ENCODE data around the gene PIGS.
"Not testable (repeated sequence)": the region's sequence is repeated elsewhere in the genome, so short reads cannot be mapped to it uniquely, and the experiment has no call there.

PIGS gene

DNA sequence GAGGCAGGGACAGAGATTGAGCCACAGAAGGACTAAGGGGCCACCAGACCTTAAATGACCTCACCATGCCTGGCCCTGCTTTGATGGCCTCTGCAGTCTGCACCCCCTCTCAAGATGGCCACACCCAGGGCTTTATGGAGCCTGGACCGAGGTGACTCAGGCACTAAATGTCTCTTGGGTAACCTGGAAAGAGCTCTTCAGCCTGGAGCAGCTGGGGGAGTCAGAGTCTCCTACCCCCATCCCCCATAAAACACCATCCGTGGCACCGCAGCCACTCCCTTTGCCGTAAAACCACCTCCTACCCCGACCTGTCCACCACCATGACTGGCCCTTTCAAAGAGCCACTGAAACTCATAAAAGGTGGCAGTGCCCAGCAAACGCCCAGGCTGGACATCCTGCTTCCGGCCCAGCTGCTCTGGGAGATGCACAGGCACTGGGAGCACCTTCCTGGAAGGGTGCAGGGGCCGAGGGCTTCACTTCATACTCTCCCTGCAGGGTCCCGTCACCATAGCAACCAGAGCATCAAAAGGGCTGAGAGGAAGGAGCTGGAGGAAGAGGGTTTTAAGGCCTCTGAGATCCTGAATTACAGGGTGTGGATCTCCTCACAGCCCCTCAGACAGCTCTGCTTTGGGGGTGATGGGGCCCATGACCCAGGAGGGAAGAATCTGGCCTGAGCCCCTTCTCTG, 42.9 kb downstream of the PIGS start:
- no peak for DNase-seq

DNA sequence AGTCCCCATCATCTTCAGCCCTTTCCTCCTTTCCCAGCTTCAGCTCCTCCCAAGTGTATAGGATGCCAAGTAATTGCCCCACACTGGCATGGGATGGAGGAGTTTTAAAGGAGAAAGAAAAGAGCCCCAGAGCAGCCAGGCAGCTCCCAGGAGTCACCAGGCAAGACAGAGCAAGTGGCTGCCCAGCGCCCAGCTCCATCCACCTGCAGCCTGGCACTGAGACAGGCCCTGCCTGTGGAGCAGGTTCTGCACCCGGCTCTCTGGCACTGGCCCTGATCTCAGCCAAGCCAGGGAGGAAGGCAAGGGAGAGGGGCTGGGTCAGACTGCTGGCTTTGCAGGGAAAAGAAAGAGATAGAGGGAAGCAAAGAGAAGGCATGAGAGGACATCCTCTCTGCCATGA, 43.5 kb downstream of the PIGS start:
- no peak for DNase-seq

DNA sequence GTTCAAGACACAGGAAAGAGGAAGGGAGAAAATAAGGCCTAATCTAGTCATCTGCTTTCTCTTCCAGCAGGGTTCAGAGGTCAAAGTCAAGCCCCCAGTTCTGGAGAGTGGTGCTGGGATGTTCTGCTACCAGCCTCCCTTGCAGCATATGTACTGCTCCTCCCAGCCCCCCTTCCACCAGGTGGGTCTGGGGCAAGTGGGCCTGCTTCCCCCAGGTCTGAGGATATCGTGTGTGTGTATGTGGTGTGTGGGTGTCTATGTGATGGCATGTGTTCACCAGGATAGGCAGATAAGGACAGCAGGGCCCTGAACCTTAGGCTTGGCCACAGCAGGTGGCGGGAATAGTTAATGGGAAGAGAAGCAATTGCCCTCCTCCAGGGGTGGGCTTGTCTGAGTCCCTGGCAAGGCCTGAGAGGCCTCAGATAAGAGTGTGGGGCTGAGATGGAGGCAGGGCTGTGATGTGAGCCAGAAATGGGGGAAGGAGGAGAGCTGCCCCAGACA, 44.1 kb downstream of the PIGS start:
- no peak for DNase-seq

- DNase-seq = no peak
Measured at GRCh38 chr17:28526381-28526780, 44.9 kb downstream of the PIGS start.

- no peak for DNase-seq
Measured at GRCh38 chr17:28524476-28525424, 46.6 kb downstream of the PIGS start.

GRCh38 chr17:28523876-28524275, 47.4 kb downstream of the PIGS start:
- DNase-seq = no peak

- no peak for DNase-seq
Measured at GRCh38 chr17:28523186-28523585, 48.1 kb downstream of the PIGS start.

GRCh38 chr17:28522281-28522680, 49.0 kb downstream of the PIGS start:
- not testable (repeated sequence) for DNase-seq

GRCh38 chr17:28521311-28522085, 49.8 kb downstream of the PIGS start:
- no peak for DNase-seq

DNA sequence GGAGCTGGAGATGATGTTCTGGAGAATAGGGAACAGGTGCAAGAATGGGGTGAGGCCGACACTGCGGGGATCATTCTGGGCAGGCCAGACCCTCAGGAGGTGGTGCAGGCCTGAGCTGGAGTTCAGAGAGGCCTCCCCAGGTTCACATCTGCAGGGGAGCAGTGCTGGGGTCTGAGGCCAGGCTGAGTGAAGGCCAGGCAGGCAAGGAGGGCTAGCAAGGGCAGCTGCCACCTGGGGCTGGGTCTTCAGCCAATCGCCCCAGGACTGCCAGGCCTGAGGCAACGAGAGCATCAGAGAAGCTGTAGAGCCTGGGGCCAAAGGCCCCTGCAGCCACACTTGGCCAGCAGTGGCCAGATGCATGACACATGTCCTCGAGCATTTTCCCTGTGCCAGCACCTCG, 50.6 kb downstream of the PIGS start:
- DNase-seq = no peak

GRCh38 chr17:28519236-28519635, 52.1 kb downstream of the PIGS start:
- DNase-seq = no peak

DNA sequence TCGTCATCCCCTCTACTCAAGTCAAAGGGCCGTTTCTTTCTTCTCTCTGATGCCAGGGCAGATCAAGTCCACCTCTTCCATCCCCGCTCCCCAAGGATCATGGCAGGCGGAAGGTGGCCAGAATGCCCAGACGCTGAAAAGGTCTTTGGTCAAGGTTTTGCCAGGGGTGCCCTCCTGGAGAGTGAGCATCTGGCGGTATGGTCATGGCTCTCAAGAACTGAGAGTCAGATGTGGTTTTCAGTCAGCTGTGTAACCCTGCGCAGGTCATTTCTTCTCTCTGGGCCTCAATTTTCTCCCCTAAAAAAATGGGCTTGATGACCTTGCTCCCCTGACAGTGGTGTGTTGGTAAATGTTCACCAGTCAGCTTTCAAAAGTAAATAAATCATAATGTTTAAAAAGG, 52.7 kb downstream of the PIGS start:
- DNase-seq = no peak

DNA sequence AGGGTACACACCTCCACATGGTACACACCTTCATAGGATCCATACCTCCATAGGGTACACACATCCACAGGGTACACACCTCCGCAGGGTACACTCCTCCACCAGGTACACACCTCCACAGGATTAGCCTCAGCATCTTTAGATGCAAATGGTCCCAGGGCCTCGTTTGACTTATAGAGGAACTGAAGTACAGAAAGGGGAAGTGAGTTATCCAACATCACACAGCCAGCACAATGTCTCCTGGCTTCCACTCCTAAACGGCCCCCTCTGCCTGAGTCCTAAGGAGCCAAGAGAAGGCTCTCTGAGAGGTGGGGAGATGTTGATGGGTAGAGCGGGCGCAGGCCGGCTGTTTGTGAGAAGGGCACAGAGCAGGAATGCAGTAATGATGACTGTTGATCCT, 53.2 kb downstream of the PIGS start:
- DNase-seq = no peak

DNA sequence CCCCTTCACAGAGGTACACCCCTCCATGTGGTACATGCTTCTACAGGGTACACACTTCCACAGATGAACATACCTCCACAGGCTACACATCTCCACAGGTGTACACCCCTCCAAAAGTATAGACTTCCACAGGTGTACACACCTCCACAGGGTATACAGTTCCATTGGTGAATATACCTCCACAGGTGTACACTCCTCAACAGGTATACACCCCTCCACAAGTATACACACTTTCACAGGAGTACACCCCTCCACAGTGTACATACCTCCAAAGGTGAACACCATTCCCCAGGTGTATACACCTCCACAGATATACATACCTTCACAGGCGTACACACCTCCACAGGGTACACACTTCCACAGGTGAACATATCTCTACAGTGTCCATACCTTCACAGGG, 55.8 kb downstream of the PIGS start:
- DNase-seq = no peak

GRCh38 chr17:28514561-28515002, 56.7 kb downstream of the PIGS start:
- no peak for DNase-seq

GRCh38 chr17:28513476-28513875, 57.8 kb downstream of the PIGS start:
- no peak for DNase-seq

DNA sequence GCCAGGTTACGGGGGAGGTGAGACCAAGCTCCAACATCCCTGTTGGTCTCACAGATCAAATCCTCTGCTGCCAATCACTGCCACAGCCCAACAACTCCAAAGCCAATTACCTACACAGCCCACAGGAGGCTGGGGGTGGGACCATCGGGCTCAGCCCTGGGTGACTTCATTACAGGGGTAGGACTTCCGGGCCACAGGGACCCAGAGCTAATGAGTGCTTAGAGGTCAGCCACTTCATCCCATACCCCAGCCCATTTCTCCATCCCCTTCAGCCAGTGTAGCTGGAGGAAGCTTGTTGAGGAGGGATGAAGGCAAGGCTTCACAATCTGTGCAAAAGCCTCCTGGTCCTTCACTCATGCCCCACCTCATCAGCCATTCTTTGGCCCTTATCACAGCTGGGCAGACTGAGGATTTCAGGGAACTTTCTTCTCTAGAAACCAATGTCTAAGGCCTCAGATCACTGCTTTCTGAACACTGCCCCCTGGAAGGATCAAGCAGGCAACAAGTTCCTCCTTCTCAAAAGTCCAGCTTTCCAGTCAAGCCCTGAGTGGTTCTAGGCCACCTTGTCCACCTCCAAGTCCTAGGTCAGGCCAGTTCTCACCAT, 59.4 kb downstream of the PIGS start:
- DNase-seq = no peak

- DNase-seq = no peak
Measured at GRCh38 chr17:28509789-28510188, 61.5 kb downstream of the PIGS start.

GRCh38 chr17:28508211-28508724, 63.1 kb downstream of the PIGS start:
- DNase-seq = no peak

GRCh38 chr17:28507567-28508203, 63.6 kb downstream of the PIGS start:
- DNase-seq = no peak

DNA sequence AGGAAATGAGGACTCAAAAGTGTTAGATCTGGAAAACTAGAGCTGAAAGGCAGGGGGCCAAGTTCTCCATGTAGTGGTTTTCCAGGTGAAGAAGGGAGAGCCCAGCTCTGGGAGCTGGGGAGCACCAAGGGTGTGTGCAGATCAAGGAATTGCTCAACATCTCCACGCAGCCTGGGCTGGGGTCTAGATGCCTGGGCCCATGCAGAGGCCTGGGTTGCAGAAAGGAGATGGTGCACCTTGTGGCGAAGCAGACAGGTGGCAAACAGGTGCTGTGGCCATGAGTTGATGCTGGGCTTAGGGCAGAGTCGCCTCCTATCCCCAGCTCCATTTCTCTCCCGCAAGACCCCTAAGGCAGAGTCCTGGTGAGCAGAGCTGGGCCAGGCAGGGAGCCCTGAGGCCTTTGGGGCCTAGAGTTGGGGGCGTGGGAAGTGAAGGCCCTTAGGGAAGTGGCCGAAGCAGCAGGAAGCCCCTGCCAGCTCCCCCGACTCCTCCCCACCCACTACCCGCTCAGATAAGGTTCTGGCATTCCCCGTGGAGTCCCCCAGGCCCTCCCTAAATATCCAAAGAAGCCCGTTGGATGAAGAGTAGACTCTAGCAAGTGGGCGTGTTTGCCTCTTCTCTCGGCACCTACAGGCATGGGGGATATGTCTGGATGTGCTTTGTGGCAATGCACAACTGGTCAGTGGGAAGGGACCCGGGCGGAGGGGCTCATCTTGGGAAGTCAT, 64.4 kb downstream of the PIGS start:
- DNase-seq = no peak

Measured in stimulated activated CD4-positive, alpha-beta T cell treated with anti-CD3 and anti-CD28 coated beads, Interleukin-4, amount 100 ng/mL, for 24 hours (primary cell).